T-helper 2 cell treated with Interferon-gamma antibody and Interleukin-4, amounts not matched to agents 5 μg/mL and 100 μg/mL, for 36 hours (primary cell): ENCODE data around the gene FXYD1.
"Not testable (repeated sequence)": the region's sequence is repeated elsewhere in the genome, so short reads cannot be mapped to it uniquely, and the experiment has no call there.

Source experiments
- DNase-seq: peaks from one replicate; pipeline ENCODE4 v3.0.0; 2021; ENCODE audit warnings: low spot score
- H3K27ac Mint-ChIP-seq: one replicate; pipeline ENCODE4 v1.8.0; 2021; ENCODE audit warnings: mild to moderate bottlenecking, mixed read lengths
- H3K27me3 Mint-ChIP-seq: one replicate; pipeline ENCODE4 v1.8.0; 2021; ENCODE audit warnings: low read depth, mixed read lengths
- H3K36me3 Mint-ChIP-seq: one replicate; pipeline ENCODE4 v1.8.0; 2021; ENCODE audit warnings: low read depth, mixed read lengths
- H3K4me1 Mint-ChIP-seq: one replicate; pipeline ENCODE4 v1.8.0; 2021; ENCODE audit warnings: low read depth, mixed read lengths
- H3K4me3 Mint-ChIP-seq: one replicate; pipeline ENCODE4 v1.8.0; 2022; ENCODE audit warnings: mild to moderate bottlenecking, moderate library complexity, mixed read lengths
- H3K9me3 Mint-ChIP-seq: one replicate; pipeline ENCODE4 v1.8.0; 2021; ENCODE audit warnings: mixed read lengths

Gene FXYD1

DNA sequence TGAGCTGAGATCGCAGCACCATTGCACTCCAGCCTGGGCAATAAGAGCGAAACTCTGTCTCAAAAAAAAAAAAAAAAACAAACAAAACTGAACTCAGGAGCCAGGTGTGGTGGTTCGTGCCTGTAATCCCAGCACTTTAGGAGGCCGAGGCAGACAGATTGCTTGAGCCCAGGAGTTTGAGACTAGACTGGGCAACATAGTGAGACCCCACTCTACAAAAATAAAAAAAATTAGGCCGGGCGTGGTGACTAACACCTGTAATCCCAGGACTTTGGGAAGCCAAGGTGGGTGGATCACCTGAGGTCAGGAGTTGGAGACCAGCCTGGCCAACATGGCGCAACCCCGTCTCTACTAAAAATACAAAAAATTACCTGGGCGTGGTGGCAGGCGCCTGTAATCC, 36.7 kb upstream of the FXYD1 start:
- not testable (repeated sequence) for H3K27me3 Mint-ChIP-seq, H3K36me3 Mint-ChIP-seq, H3K4me3 Mint-ChIP-seq, H3K27ac Mint-ChIP-seq, H3K4me1 Mint-ChIP-seq, H3K9me3 Mint-ChIP-seq, DNase-seq

DNA sequence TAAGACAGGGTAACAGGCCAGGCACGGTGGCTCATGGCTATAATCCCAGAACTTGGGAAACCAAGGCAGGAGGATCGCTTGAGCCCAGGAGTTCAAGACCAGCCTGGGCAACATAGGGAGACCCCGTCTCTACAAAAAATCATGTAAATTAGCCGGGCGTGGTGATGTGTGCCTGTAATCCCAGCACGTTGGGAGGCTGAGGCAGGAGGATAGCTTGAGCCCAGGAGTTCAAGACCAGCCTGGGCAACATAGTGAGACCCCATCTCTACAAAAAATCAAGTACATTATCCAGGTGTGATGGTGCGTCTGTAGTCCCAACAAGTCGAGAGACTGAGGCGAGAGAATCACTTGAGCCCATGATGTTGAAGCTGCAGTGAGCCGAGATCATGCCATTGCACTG, 35.0 kb upstream of the FXYD1 start:
- H3K4me3 Mint-ChIP-seq, H3K36me3 Mint-ChIP-seq, H3K4me1 Mint-ChIP-seq, H3K27ac Mint-ChIP-seq, DNase-seq, H3K9me3 Mint-ChIP-seq, H3K27me3 Mint-ChIP-seq: not testable (repeated sequence)

DNA sequence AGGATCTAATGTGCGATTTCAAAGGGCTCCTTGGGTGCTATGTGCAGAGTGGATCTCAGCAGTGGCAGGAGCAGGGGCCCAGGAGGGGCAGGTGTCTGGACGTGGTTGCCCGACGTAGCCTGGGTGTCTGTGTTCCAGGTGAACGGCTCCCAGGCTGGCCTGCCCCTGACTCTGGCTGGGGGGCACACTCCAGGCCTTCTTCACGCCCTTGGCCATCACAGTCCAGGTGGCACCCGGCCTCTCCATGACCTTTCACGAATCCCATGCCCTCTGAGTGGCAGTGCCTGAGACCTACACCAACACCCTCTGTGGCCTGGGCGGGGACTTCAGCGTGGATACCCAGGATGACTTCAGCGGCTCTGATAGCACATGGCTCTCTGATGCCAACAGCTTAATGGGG, 34.3 kb upstream of the FXYD1 start:
- no peaks in the 10 kb centered on the region for H3K4me1 Mint-ChIP-seq
- H3K9me3 Mint-ChIP-seq, result no peaks in the 10 kb centered on the region

DNA sequence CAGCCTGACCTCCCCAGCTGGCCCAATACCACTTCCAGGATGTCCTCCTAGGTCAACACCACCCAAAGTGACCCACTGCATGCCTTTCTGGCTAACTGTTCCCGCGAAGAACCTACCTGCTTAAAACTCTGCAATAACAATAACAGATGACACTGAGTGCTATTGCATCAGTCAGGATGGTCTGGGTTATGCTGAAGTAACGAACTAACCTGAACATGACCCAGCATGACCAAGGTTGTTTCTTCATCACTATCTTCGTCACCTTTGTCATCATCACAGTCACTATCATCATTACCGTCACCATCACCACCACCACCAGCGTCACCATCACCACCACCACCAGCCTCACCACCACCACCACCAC, 33.6 kb upstream of the FXYD1 start:
- peaks cover 2% of the 10 kb centered on the region for H3K27me3 Mint-ChIP-seq

More for the DNA sequence above, 34.3 kb upstream of the FXYD1 start:
- H3K27me3 Mint-ChIP-seq, result no peaks in the 10 kb centered on the region
- H3K27ac Mint-ChIP-seq, result no peak overlapping the region
- H3K4me3 Mint-ChIP-seq, result no peak overlapping the region
- H3K36me3 Mint-ChIP-seq, result no peaks in the 10 kb centered on the region
- no peak for DNase-seq

DNA sequence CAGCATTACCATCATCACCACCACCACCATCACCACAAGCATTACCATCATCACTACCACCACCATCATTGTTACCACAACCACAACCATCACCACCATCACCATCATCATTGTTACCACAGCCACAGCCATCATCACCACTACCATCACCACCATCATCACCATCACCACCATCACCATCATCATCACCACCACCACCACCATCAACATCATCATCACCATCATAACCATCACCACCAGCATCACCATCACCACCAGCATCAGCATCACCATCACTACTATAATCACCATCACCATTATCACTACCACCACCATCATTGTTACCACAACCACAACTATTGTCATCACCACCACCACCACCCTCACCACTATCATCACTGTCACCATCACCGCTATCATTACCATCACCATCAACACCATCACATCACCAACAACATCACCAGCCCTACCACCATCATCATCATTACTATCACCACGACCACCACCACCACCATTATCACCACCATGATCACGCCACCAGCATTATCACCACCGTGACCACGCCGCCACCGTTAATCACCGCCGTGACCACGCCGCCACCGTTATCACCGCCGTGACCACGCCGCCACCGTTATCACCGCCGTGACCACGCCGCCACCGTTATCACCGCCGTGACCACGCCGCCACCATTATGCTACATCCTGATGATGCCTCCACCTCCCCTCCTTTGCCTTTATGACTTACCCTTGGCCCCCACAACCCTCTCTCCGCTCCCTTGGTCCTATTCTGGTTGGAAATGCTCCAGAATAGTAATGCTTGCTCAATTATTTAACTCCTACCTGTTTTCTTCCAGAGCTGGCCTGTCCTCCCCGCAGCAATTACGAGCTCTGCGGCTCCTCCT, 33.0 kb upstream of the FXYD1 start:
- no peak for DNase-seq
- Mint-ChIP-seq H3K4me1 (no peaks in the 10 kb centered on the region), H3K36me3 (no peaks in the 10 kb centered on the region), H3K4me3 (no peak overlapping the region), H3K9me3 (no peaks in the 10 kb centered on the region), H3K27me3 (peaks cover 2% of the 10 kb centered on the region), H3K27ac (no peak overlapping the region)

More for the DNA sequence above, 33.6 kb upstream of the FXYD1 start:
- no peaks in the 10 kb centered on the region for H3K4me1 Mint-ChIP-seq
- no peak overlapping the region for H3K27ac Mint-ChIP-seq
- H3K36me3 Mint-ChIP-seq, result no peaks in the 10 kb centered on the region
- DNase-seq, result no peak
- no peak overlapping the region for H3K4me3 Mint-ChIP-seq
- no peaks in the 10 kb centered on the region for H3K9me3 Mint-ChIP-seq

DNA sequence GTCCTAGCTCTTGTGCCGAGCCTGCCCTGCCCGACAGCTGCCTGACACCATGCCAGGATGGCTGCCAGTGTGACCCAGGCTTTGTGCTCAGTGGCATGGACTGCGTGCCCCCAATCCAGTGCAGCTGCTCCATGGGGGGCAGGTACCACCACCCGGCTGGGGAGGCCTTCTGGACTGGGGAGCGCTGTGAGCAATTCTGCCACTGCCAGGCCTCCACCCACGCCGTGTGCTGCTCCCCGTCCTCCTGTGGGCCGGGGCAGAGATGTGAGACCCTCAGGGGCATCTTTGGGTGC, 32.4 kb upstream of the FXYD1 start:
- Mint-ChIP-seq H3K36me3 (no peaks in the 10 kb centered on the region), H3K4me1 (no peaks in the 10 kb centered on the region), H3K9me3 (no peaks in the 10 kb centered on the region), H3K4me3 (no peak overlapping the region), H3K27me3 (peaks cover 2% of the 10 kb centered on the region), H3K27ac (no peak overlapping the region)
- DNase-seq, result no peak

DNA sequence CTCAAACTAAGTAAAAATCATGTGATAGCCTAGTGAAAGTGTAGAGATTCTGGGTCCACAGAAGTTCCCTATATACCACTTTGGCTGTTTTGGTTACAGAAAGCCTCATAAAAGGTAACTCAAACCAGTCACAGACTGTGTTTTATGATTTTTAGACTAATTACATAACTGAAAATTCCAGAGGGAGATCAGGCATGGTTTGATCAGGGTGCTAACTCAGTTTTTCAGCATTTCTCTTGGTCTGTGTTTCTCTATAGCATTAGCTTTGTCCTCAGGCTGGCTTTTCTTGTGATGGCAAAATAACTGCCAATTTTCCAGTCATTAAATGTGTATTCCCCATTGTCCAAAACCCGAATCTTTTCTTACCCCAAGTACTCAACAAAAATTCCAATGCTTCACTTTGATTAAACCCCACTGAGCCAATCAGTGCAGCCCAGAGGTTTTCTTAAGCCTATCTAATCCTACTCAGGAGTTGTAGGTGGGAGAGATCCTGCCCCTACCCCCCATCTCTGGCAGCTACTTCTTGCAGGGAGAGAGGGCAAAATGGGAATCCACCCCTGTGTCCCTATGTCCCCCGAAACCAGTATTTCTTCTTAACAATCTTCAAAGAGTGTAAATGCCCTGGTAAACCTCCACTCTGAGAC, 31.6 kb upstream of the FXYD1 start:
- H3K36me3 Mint-ChIP-seq, result no peaks in the 10 kb centered on the region
- no peak overlapping the region for H3K27ac Mint-ChIP-seq
- no peaks in the 10 kb centered on the region for H3K9me3 Mint-ChIP-seq
- no peak overlapping the region for H3K4me3 Mint-ChIP-seq
- no peaks in the 10 kb centered on the region for H3K4me1 Mint-ChIP-seq
- DNase-seq, result no peak
- H3K27me3 Mint-ChIP-seq, result peaks cover 2% of the 10 kb centered on the region

DNA sequence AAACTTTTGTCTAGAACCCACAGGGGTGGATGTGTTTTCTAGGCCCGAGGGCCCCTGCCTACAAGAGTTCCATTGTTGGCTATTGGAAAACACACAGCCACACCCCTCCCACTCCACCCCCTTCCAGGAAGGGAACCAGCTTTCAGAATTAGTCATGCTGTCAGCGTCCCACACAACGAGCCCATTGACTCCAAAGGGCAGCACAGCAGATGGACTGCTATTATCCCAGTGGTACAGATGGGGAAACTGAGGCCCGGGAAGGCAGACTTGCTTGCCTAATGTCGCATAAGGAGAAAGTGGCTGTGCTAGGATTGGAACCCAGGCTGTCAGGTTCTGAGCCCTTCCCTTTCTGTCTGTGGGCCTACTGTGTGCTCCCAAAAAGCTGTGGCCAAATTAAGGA, 31.1 kb upstream of the FXYD1 start:
- no peak overlapping the region for H3K27ac Mint-ChIP-seq
- peaks cover 2% of the 10 kb centered on the region for H3K27me3 Mint-ChIP-seq
- H3K9me3 Mint-ChIP-seq, result no peaks in the 10 kb centered on the region
- no peaks in the 10 kb centered on the region for H3K4me1 Mint-ChIP-seq
- peak; percentile 23 for DNase-seq
- no peak overlapping the region for H3K4me3 Mint-ChIP-seq
- H3K36me3 Mint-ChIP-seq, result no peaks in the 10 kb centered on the region

DNA sequence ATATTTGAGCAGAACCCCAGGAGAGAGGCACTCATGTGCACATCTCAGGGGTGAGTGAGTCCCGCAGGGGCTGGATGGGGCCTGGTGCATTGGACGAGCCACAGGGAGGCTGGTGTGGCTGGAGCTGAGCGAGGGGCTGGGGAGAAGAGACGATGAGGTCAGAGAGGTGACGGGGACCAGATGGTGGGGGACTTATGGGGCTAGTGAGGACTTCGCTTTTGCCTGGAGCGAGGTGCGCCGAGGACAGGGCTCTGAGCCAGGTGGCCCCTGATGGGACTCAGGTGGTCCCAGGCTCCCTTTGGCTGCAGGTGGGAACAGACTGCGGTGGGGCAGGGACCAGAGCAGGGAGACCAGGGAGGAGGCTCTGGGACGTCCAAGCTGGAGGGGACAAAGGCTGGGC, 29.9 kb upstream of the FXYD1 start:
- Mint-ChIP-seq H3K27ac (no peak overlapping the region), H3K4me1 (no peaks in the 10 kb centered on the region), H3K36me3 (no peaks in the 10 kb centered on the region), H3K4me3 (no peak overlapping the region), H3K9me3 (no peaks in the 10 kb centered on the region), H3K27me3 (peaks cover 2% of the 10 kb centered on the region)
- DNase-seq, result no peak

DNA sequence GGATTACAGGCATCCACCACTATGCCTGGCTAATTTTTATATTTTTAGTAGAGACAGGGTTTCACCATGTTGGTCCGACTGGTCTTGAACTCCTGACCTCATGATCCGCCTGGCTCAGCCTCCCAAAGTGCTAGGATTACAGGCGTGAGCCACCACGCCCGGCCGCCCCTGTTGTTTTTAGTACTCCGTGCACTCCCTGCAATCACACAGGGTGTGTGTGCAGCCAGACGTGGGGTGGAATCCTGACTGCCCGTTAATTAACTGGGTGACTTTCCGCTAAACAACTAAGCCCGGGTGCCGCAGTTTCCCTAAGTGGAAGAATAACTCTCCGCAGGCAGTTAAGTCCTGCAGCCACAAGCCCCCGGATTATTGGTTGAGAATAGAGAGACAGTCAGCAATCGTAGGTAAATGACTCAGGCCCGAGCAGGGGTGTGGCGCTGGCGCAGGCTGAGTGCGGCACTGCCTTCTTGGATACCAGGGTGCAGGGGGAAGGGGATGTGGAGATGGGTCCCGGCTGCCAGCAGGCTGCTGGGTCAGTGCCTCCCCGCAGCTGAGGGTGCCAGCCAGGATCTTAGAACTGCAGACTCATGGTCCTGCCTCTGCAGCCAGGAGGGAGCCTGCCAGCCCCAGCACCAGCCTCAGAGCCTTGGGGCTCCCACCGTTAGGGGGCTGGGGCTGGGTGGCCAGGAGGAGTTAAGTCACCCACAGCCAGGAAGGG, 29.1 kb upstream of the FXYD1 start:
- DNase-seq, result no peak
- peaks cover 2% of the 10 kb centered on the region for H3K4me1 Mint-ChIP-seq
- no peak overlapping the region for H3K27ac Mint-ChIP-seq
- peaks cover 4% of the 10 kb centered on the region for H3K27me3 Mint-ChIP-seq
- H3K9me3 Mint-ChIP-seq, result no peaks in the 10 kb centered on the region
- no peaks in the 10 kb centered on the region for H3K36me3 Mint-ChIP-seq
- no peak overlapping the region for H3K4me3 Mint-ChIP-seq

DNA sequence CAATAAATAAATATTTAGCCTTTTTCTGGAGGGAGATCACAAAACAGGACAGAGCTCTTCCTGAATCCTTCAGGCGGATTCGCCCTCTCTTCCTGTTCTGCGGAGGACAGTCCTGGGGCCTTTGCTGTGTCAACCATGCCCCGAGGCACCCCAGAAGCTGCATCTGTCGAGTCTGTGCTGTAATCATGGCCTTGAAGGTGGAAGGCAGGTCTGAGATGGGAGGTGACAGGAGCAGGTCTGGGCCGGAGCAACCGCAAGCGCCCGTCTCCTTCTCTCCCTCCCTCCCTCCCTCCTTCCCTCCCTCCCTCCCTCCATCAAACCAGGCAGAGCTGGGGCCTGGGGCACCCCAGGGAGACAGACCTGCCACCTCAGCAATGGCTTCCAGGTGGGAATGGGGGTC, 27.6 kb upstream of the FXYD1 start:
- Mint-ChIP-seq H3K9me3 (no peaks in the 10 kb centered on the region), H3K36me3 (no peaks in the 10 kb centered on the region), H3K27me3 (peaks cover 4% of the 10 kb centered on the region), H3K27ac (no peak overlapping the region), H3K4me3 (no peak overlapping the region), H3K4me1 (peaks cover 4% of the 10 kb centered on the region)
- DNase-seq, result no peak

DNA sequence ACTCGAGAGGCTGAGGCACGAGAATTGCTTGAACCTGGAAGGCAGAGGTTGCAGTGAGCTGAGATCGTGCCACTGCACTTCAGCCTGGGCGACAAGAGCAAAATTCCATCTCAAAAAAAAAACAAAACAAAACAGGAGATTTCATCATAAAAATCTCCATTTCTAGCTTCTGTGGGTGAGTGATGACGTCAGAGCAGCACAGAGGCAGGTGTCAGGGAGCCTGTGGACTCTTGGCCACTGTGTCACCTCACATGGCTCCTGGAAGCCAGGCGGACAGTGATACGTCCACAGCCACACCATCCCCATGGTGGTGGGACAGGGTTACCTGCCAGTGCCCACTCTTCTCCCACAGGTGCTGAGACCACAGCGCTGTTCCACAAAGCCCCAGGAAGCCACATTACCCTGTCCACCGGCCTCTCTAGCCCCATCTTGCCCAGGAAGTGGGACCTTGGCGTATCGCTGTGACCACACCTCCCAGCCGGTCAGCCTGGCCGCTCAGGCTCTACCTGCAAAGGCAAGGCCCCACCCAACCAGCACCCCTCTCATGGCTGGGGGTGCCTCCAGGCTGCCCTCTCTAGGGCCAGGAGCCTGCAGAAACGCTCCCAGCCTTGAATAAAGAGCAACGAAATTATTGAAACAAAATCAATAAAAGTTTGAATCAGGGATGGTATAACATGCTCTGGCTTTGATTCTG, 25.5 kb upstream of the FXYD1 start:
- no peak overlapping the region for H3K27ac Mint-ChIP-seq
- DNase-seq, result no peak
- peaks cover 4% of the 10 kb centered on the region for H3K4me1 Mint-ChIP-seq
- H3K27me3 Mint-ChIP-seq, result peaks cover 4% of the 10 kb centered on the region
- H3K9me3 Mint-ChIP-seq, result no peaks in the 10 kb centered on the region
- no peaks in the 10 kb centered on the region for H3K36me3 Mint-ChIP-seq
- no peak overlapping the region for H3K4me3 Mint-ChIP-seq

DNA sequence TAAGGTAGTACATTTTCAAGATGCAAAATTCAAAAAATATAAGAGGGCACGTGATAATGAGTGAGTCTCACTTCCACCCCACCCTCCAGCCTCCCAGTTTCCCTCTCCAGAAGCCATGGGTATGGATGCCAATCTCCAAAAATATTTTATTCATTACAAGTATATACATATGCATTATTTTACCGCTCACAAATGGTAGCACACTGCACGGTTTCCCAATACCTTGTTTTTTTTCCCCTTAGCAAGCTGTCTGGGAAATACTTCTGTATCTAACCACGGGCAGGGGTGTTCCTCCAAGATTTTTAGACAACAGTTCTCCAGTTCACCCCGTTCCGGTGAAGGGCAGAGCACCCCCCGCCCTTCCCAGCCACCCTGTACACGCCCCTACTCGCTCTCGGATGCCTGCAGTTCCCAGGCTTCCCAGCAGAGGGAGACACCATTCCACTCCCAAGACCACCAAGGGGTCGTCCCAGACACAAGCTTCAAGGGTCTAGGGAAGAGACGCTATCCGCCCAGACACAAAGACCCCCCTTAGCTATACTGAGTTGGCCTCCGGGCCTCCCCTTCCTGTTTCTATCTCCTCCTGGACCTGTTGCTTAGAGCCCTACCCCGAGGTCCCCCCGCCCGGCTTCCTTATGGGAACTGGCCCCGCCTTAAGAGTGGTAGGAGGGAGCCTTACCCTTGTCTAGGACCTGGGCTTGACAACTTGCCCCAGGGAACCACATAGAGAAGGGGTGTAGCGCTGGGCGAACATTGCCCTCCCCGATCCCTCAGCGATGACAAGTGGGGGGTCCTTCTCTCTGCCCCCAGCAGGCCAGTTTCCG, 24.1 kb upstream of the FXYD1 start:
- Mint-ChIP-seq H3K27me3 (peaks cover 4% of the 10 kb centered on the region), H3K4me3 (no peak overlapping the region), H3K4me1 (peaks cover 4% of the 10 kb centered on the region), H3K27ac (no peak overlapping the region), H3K36me3 (no peaks in the 10 kb centered on the region), H3K9me3 (no peaks in the 10 kb centered on the region)
- DNase-seq, result peak; percentile 39
